Body of pancreas (tissue), 4 donors: Measurements from ENCODE around the gene ZNF667.

Experiments used
- CTCF ChIP-seq, 7 experiments: fragments of 450-650 bp in 4 of 7; fragments of 200-600 bp in 3 of 7; sonication (generic) in 3 of 7; IDR thresholded peaks; one replicate each; pipeline ENCODE4 v1.5.1; 2016 to 2019; ENCODE audit warnings: antibody characterized with exemption in 7 of 7
- POLR2A ChIP-seq, 3 donors: fragments of 450-650 bp; IDR thresholded peaks; one replicate each; pipeline ENCODE4 v1.6.1; 2016; ENCODE audit warnings: antibody characterized with exemption in 3 of 3, mild to moderate bottlenecking in 2 of 3

- no peak for TF ChIP-seq CTCF (IDR thresholded peaks at IDR 0.05)
- TF ChIP-seq POLR2A (IDR thresholded peaks at IDR 0.05) = no peak
Measured at GRCh38 chr19:56491399-56491798, 14.3 kb upstream of the ZNF667 start.
